ENCODE data around the gene SYDE2. TPM values are rescaled to one million over a fixed set of nuclear protein-coding genes. Genes with fewer than 3 reads are reported as not detected.

Gene SYDE2
- total and polyA plus RNA-seq, 2 experiments from 2014 or later = 5.8 to 20.1 TPM

DNA sequence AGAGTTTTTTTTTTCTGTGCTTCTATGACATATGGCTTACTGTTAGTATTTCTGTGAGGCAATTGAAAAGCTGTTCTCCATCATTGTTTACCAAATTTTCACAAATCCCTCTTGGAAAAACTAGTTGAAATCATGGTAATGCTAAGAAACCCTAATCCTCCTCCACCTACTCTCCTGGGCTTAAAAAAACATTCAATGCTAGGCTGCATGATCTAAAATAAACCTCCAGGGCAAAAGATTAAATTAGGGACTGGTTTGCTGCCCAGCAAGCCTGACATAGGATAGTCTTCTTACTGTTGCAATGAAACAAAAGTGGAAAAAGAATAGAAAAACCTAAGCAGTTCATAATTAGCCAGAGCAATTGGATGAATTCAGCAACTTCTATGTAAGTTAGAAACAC, 42.6 kb upstream of the SYDE2 start:
- DNase-seq (ENCODE audit: low spot score) (no peak), ATAC-seq (no peak)
- TF ChIP-seq POLR2AphosphoS5 (IDR thresholded peaks at IDR 0.05; ENCODE audit: low read depth) = no peak
- TF ChIP-seq, protein P1, sequence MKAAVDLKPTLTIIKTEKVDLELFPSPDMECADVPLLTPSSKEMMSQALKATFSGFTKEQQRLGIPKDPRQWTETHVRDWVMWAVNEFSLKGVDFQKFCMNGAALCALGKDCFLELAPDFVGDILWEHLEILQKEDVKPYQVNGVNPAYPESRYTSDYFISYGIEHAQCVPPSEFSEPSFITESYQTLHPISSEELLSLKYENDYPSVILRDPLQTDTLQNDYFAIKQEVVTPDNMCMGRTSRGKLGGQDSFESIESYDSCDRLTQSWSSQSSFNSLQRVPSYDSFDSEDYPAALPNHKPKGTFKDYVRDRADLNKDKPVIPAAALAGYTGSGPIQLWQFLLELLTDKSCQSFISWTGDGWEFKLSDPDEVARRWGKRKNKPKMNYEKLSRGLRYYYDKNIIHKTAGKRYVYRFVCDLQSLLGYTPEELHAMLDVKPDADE (IDR thresholded peaks at IDR 0.05) = no peak
- no peak for TF ChIP-seq EZH2 (IDR thresholded peaks at IDR 0.05; ENCODE audit: low read depth, unreplicated experiment)
- TF ChIP-seq JUNB (IDR thresholded peaks at IDR 0.05; ENCODE audit: unreplicated experiment) = no peak
- TF ChIP-seq, protein P2, sequence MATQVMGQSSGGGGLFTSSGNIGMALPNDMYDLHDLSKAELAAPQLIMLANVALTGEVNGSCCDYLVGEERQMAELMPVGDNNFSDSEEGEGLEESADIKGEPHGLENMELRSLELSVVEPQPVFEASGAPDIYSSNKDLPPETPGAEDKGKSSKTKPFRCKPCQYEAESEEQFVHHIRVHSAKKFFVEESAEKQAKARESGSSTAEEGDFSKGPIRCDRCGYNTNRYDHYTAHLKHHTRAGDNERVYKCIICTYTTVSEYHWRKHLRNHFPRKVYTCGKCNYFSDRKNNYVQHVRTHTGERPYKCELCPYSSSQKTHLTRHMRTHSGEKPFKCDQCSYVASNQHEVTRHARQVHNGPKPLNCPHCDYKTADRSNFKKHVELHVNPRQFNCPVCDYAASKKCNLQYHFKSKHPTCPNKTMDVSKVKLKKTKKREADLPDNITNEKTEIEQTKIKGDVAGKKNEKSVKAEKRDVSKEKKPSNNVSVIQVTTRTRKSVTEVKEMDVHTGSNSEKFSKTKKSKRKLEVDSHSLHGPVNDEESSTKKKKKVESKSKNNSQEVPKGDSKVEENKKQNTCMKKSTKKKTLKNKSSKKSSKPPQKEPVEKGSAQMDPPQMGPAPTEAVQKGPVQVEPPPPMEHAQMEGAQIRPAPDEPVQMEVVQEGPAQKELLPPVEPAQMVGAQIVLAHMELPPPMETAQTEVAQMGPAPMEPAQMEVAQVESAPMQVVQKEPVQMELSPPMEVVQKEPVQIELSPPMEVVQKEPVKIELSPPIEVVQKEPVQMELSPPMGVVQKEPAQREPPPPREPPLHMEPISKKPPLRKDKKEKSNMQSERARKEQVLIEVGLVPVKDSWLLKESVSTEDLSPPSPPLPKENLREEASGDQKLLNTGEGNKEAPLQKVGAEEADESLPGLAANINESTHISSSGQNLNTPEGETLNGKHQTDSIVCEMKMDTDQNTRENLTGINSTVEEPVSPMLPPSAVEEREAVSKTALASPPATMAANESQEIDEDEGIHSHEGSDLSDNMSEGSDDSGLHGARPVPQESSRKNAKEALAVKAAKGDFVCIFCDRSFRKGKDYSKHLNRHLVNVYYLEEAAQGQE (IDR thresholded peaks at IDR 0.05; ENCODE audit: unreplicated experiment) = no peak
- no peak for TF ChIP-seq CREB1 (CRISPR knock-in tag; IDR thresholded peaks at IDR 0.05; ENCODE audit: low read depth)
- TF ChIP-seq NANOG (IDR thresholded peaks at IDR 0.05; ENCODE audit: borderline replicate concordance) = no peak
- no peak for TF ChIP-seq ZNF331 (CRISPR knock-in tag; IDR thresholded peaks at IDR 0.05; ENCODE audit: low read depth)
- TF ChIP-seq, protein P3, sequence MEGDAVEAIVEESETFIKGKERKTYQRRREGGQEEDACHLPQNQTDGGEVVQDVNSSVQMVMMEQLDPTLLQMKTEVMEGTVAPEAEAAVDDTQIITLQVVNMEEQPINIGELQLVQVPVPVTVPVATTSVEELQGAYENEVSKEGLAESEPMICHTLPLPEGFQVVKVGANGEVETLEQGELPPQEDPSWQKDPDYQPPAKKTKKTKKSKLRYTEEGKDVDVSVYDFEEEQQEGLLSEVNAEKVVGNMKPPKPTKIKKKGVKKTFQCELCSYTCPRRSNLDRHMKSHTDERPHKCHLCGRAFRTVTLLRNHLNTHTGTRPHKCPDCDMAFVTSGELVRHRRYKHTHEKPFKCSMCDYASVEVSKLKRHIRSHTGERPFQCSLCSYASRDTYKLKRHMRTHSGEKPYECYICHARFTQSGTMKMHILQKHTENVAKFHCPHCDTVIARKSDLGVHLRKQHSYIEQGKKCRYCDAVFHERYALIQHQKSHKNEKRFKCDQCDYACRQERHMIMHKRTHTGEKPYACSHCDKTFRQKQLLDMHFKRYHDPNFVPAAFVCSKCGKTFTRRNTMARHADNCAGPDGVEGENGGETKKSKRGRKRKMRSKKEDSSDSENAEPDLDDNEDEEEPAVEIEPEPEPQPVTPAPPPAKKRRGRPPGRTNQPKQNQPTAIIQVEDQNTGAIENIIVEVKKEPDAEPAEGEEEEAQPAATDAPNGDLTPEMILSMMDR (conservative IDR thresholded peaks at IDR 0.05; ENCODE audit: low read depth in 2 of 2) = no peak
- TF ChIP-seq STAT1 (IDR thresholded peaks at IDR 0.05; ENCODE audit: unreplicated experiment) = no peak
- TF ChIP-seq ZNF114 (CRISPR knock-in tag; IDR thresholded peaks at IDR 0.05) = no peak
- Mint-ChIP-seq H3K27me3 (ENCODE audit: insufficient read depth, low read depth, poor library complexity) (no peaks in the 10 kb centered on the region), H3K4me1 (peaks cover 26% of the 10 kb centered on the region), H3K36me3 (ENCODE audit: low read depth) (peaks cover 5% of the 10 kb centered on the region; the same call in 2 of the 3 replicates), H3K4me3 (no peak overlapping the region), H3K9me3 (peaks cover 6% of the 10 kb centered on the region; the same call in 2 of the 3 replicates), H3K27ac (0 out of 2 replicates have a peak overlapping the region, but pooled peaks have one; percentile 9)
- Histone ChIP-seq H2AFZ (no peak overlapping the region), H3K27me3 (ENCODE audit: insufficient read depth) (no peaks in the 10 kb centered on the region), H3K36me3 (ENCODE audit: insufficient read depth) (no peaks in the 10 kb centered on the region), H3K4me1 (ENCODE audit: insufficient read depth) (peaks cover 6% of the 10 kb centered on the region; the same call in 1 of the 2 replicates), H4K20me1 (replicated peaks; ENCODE audit: insufficient read depth) (no peaks in the 10 kb centered on the region), H3K9me2 (ENCODE audit: insufficient read depth) (no peaks in the 10 kb centered on the region), H3K4me3 (no peak overlapping the region), H3K27ac (ENCODE audit: low read depth) (no peak overlapping the region), H3F3A (replicated peaks; ENCODE audit: low read depth) (no peaks in the 10 kb centered on the region), H3K4me2 (no peak overlapping the region), H3K79me2 (replicated peaks; ENCODE audit: insufficient read depth) (no peaks in the 10 kb centered on the region)

All from GM23338 (cell line).